AG09319 (cell line): Measurements from ENCODE around the gene MICAL2.

ENCODE experiments used
- DNase-seq: peaks from one replicate; pipeline ENCODE4 v3.0.0-alpha.2; 2010; ENCODE audit warnings: low read depth; ENCODE audit errors: extremely low read depth
- TF ChIP-seq, protein P1 (sequence below): IDR thresholded peaks from 2 replicates; pipeline ENCODE4 v1.5.1; 2011; ENCODE audit warnings: low read depth, mild to moderate bottlenecking, inconsistent platforms, low read length, moderate library complexity

Gene MICAL2

DNA sequence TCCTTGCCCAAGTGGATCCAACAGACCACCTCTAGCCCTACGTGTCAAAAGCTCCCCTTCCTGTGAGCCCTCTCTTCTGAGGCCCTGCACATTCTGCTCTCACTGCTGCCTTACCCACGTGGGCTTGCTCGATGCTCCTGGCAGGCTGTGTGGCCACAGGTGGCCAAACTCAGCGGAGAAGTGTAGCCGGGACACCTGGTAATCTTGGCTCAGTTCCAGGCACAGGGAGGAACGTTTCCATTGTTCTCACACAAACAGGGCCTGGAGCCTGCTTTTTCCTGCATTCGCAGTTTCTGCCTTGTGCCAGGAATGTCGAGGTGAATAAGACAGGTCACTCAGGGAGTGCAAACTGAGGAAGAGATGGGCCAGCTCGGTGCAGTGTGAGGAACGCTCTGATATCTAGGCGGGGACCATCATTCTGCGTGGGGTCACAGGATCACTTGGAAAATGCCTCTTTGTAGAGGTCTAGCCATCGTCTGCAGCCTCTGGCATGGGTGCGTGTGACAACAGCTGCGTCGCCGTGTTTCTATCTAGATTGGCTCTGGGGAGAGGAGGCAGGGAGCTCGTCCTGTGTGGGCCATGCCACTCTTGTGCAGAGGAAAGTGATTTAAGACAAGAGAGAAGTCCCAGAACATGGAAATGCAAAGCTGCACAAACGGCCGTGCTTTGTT is 139.3 kb downstream of the MICAL2 start:
- DNase-seq: no peak
- TF ChIP-seq, protein P1, sequence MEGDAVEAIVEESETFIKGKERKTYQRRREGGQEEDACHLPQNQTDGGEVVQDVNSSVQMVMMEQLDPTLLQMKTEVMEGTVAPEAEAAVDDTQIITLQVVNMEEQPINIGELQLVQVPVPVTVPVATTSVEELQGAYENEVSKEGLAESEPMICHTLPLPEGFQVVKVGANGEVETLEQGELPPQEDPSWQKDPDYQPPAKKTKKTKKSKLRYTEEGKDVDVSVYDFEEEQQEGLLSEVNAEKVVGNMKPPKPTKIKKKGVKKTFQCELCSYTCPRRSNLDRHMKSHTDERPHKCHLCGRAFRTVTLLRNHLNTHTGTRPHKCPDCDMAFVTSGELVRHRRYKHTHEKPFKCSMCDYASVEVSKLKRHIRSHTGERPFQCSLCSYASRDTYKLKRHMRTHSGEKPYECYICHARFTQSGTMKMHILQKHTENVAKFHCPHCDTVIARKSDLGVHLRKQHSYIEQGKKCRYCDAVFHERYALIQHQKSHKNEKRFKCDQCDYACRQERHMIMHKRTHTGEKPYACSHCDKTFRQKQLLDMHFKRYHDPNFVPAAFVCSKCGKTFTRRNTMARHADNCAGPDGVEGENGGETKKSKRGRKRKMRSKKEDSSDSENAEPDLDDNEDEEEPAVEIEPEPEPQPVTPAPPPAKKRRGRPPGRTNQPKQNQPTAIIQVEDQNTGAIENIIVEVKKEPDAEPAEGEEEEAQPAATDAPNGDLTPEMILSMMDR: no peak

DNA sequence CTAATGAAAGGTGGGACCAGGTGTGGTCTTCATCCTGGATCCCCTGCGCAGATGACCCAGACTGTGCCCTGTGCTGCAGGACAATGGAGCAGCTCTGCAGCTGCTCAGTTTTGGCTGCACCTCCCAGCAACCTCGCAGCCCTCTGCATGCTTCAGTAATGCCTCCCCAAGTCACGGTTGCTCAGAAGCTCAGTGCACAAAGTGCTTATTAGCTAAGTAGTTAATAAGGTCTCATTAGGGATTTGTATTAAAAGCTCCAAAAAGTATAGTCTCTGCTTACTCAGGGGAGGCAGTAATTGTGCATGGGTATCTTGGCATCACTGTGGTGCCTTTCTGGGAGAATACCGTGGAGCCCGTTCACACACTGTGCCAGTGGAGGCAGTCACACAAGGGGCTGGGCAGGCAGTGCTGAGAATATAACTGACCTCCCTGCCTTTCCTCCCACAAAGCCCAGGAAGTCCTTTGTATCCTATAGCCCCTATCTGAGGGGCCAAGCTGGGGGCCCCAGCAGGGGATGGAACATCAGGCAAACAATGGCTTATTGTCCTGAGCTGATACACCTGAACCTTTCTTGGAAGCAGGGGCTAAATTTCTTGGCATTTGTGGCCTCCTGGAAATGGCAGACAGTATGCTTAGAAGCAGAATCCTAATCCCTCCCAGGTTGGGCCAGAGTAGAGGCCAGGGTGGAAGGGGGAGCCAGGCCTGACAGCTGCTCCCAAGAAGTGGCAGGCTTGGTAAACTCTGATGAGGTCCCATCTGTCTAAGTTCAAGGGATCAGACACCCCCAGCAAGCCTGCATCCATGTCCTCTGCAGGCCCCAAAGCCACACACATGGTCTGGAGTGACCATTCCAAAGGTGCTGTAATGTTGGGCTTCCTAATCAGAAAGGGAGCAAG is 141.5 kb downstream of the MICAL2 start:
- no peak for DNase-seq
- TF ChIP-seq, protein P1: no peak

DNA sequence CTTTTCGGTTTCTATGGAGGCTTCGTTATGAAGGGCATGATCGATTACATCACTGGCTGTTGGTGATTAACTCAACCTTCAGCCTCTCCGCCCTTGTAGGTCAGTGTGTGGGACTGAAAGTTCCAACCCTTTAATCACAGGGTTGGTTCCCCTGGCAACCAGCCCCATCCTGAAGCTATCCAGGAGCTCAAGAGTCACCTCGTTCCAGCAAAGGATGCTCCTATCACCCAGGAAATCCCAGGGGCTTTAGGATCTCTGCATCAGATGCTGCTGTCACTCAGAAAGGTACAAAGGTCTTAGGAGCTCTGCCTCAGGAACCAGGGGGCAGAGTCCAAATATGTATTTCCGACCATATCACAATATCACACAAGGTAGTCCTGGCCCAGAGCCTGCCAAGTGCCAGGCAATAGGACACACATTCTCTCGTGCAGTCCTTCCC is 143.5 kb downstream of the MICAL2 start:
- no peak for DNase-seq
- TF ChIP-seq, protein P1: no peak

DNA sequence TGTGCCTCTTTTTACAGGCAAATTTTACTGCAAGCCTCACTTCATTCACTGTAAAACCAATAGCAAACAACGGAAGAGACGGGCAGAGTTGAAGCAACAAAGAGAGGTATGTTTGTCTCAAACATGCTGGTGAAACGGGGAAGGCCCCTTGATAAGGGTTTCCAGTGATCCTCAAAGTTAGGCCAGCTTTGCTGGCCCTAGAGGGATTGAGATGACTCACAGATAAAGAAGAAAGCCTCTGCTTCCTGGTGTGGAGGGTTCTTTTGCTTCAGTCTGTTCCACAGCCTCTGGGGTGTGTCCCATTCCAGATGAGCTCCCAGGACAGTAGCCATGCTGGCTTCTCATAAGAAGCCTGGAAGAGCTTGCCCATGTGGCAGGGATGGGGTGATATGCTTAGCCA is 148.1 kb downstream of the MICAL2 start:
- no peak for DNase-seq
- TF ChIP-seq, protein P1: no peak

DNA sequence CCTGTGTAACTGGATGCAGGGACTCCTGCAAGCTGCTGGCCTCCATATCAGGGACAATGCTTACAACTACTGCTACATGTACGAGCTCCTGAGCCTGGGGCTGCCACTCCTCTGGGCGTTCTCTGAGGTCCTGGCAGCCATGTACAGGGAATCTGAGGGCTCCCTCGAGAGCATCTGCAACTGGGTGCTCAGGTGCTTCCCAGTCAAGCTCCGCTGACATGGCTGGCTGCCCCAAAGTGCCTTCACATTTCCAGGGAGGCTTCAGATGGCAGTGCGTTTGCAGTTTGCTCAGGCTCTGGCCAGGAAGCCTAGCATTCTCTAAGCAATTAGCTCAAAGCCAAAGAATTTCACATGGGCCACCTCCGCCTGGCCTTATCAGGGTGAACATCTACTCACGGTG is 149.6 kb downstream of the MICAL2 start:
- TF ChIP-seq, protein P1: no peak
- no peak for DNase-seq

DNA sequence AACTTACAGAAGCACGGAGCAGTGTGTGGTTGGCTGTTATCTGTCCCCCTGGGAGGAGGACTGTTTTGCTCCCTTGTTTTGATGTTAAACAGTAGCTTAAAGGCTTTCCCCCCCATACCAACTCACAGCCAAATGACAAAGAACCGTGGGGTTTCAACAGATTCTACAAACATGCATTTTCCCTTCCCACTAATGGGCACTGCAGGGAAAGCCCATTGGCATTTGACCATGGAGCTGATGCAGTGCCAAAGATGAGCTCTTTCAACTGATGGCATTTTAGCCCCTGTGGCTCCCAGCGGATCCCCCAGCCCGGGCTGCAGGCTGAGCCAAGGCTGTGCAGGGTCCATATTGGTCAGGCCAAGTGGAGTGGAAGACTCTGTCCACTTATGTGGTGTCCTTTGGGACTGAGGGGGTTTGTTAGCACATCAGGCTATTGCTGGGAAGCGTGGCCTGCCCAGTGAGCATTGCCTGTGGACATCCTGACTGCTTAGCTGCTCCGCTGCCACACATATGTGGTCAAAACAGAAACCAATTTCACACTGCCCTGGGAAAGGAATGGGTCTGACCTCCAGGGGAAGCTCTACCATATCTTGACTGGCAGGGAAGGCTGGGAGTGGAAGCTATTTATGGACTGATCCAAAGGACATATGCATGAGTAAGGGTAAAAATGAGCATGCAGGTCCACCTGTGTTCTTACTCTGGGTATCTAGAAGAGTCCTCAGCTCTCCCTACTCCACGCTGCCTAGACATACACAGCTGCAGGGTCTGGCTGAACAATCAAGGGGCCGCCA is 150.5 kb downstream of the MICAL2 start:
- TF ChIP-seq, protein P1: no peak
- DNase-seq: no peak
